ENCODE data around the gene CYTH1. TPM values are rescaled to one million over a fixed set of nuclear protein-coding genes. Genes with fewer than 3 reads are reported as not detected.

The CYTH1 gene
- total RNA-seq, 1 experiment from 2014 or later: 34.3 TPM

GRCh38 chr17:78655251-78655940 is 126.7 kb downstream of the CYTH1 start:
- Histone ChIP-seq H3K9me3 (ENCODE audit: control insufficient read depth in 1 of 2, insufficient read depth in 1 of 2, low read depth in 1 of 2, low read length in 2 of 2) (no peaks in the 10 kb centered on the region), H3K27me3 (ENCODE audit: insufficient read depth, low read length) (no peaks in the 10 kb centered on the region), H2AFZ (ENCODE audit: low read depth, low read length, poor library complexity, severe bottlenecking) (no peak overlapping the region), H3K36me3 (ENCODE audit: control insufficient read depth in 1 of 2, insufficient read depth in 2 of 2, low read length in 2 of 2) (no peaks in the 10 kb centered on the region), H3K79me2 (ENCODE audit: insufficient read depth, low read length) (no peaks in the 10 kb centered on the region), H3K27ac (ENCODE audit: low read depth, low read length) (no peak overlapping the region), H3K9me2 (ENCODE audit: insufficient read depth) (no peaks in the 10 kb centered on the region), H3K4me1 (ENCODE audit: control insufficient read depth in 1 of 2, insufficient read depth in 2 of 2, low read length in 2 of 2) (no peaks in the 10 kb centered on the region), H3K4me3 (replicated peaks in 1 of 2; ENCODE audit: low read depth in 1 of 2, low read length in 2 of 2) (no peak overlapping the region), H4K20me1 (ENCODE audit: insufficient read depth) (no peaks in the 10 kb centered on the region), H3K9ac (ENCODE audit: low read length) (no peak overlapping the region), H3K4me2 (ENCODE audit: low read length) (no peak overlapping the region)
- ChIA-PET POLR2A (no interaction called here), CTCF (no interaction called here), RAD21 (ENCODE audit: low non-redundant PET in 1 of 2, low total read pairs in 2 of 2, uncharacterized antibody in 2 of 2, unreplicated experiment in 2 of 2) (no interaction called here)
- TF ChIP-seq EZH2phosphoT487 (IDR thresholded peaks at IDR 0.05; ENCODE audit: borderline replicate concordance): no peak
- TF ChIP-seq CBX3 (IDR thresholded peaks at IDR 0.05; ENCODE audit: low read depth): no peak
- no peak for TF ChIP-seq ZNF274 (IDR thresholded peaks at IDR 0.05; ENCODE audit: low read depth, low read length)
- no peak for TF ChIP-seq ATF3 (IDR thresholded peaks at IDR 0.05)
- TF ChIP-seq POLR2AphosphoS5 (IDR thresholded peaks at IDR 0.05; ENCODE audit: low read depth, low read length): no peak
- TF ChIP-seq CTCF (IDR thresholded peaks at IDR 0.05 in 2 of 3, conservative IDR thresholded peaks at IDR 0.05 in 1 of 3; ENCODE audit: borderline replicate concordance in 1 of 3, insufficient read depth in 1 of 3, low read depth in 2 of 3, low read length in 2 of 3): no peak
- no peak for TF ChIP-seq RAD21 (IDR thresholded peaks at IDR 0.05; ENCODE audit: low read depth)
- TF ChIP-seq REST (IDR thresholded peaks at IDR 0.05; ENCODE audit: low read depth): no peak
- intact Hi-C loops (cut with micrococcal nuclease): no loop called here
- no TSS peak for BruUV-seq (replicated peaks)
- no peak for ATAC-seq
- no peak for DNase-seq (ENCODE audit: low read depth, low spot score)

Data from HCT116 (cell line).